ENCODE data around the gene TMEM81.

TMEM81 gene

GRCh38 chr1:205061227-205061626 lies 23.0 kb downstream of the TMEM81 start:
- no peak for DNase-seq (ENCODE audit: low read depth, low spot score)
- Histone ChIP-seq H3K9ac (ENCODE audit: insufficient read length, low read depth) (no peak overlapping the region), H3K4me3 (ENCODE audit: insufficient read length, low read depth) (no peak overlapping the region), H3K9me3 (ENCODE audit: insufficient read depth, low read length) (no peaks in the 10 kb centered on the region), H3K36me3 (ENCODE audit: insufficient read depth, insufficient read length, low read length) (no peaks in the 10 kb centered on the region), H3K4me1 (ENCODE audit: insufficient read depth, insufficient read length) (peaks cover 13% of the 10 kb centered on the region), H3K27me3 (ENCODE audit: insufficient read depth, insufficient read length) (peaks cover 18% of the 10 kb centered on the region)
- TF ChIP-seq ZNF274 (IDR thresholded peaks at IDR 0.05; ENCODE audit: low read depth, low read length) (no peak), SUZ12 (IDR thresholded peaks at IDR 0.05; ENCODE audit: extremely low read depth, insufficient read depth, insufficient read length) (no peak)

GRCh38 chr1:205060746-205061145 lies 23.5 kb downstream of the TMEM81 start:
- Histone ChIP-seq H3K4me1 (ENCODE audit: insufficient read depth, insufficient read length) (peaks cover 13% of the 10 kb centered on the region), H3K9me3 (ENCODE audit: insufficient read depth, low read length) (no peaks in the 10 kb centered on the region), H3K4me3 (ENCODE audit: insufficient read length, low read depth) (no peak overlapping the region), H3K36me3 (ENCODE audit: insufficient read depth, insufficient read length, low read length) (no peaks in the 10 kb centered on the region), H3K9ac (ENCODE audit: insufficient read length, low read depth) (no peak overlapping the region), H3K27me3 (ENCODE audit: insufficient read depth, insufficient read length) (peaks cover 18% of the 10 kb centered on the region)
- TF ChIP-seq ZNF274 (IDR thresholded peaks at IDR 0.05; ENCODE audit: low read depth, low read length) = no peak
- no peak for TF ChIP-seq SUZ12 (IDR thresholded peaks at IDR 0.05; ENCODE audit: extremely low read depth, insufficient read depth, insufficient read length)
- TF ChIP-seq YY1 (IDR thresholded peaks at IDR 0.05; ENCODE audit: insufficient read depth, insufficient read length) = no peak
- no peak for DNase-seq (ENCODE audit: low read depth, low spot score)

GRCh38 chr1:205059660-205060059 lies 24.6 kb downstream of the TMEM81 start:
- TF ChIP-seq YY1 (IDR thresholded peaks at IDR 0.05; ENCODE audit: insufficient read depth, insufficient read length) (no peak), SUZ12 (IDR thresholded peaks at IDR 0.05; ENCODE audit: extremely low read depth, insufficient read depth, insufficient read length) (no peak), ZNF274 (IDR thresholded peaks at IDR 0.05; ENCODE audit: low read depth, low read length) (no peak)
- DNase-seq (ENCODE audit: low read depth, low spot score) = no peak

GRCh38 chr1:205058853-205059252 lies 25.4 kb downstream of the TMEM81 start:
- H3K36me3 ChIP-seq (ENCODE audit: insufficient read depth, insufficient read length, low read length) = no peaks in the 10 kb centered on the region
- no peak overlapping the region for H3K4me3 ChIP-seq (ENCODE audit: insufficient read length, low read depth)
- H3K9me3 ChIP-seq (ENCODE audit: insufficient read depth, low read length) = no peaks in the 10 kb centered on the region
- no peak for DNase-seq (ENCODE audit: low read depth, low spot score)
- peaks cover 18% of the 10 kb centered on the region for H3K27me3 ChIP-seq (ENCODE audit: insufficient read depth, insufficient read length)
- H3K9ac ChIP-seq (ENCODE audit: insufficient read length, low read depth) = no peak overlapping the region
- TF ChIP-seq ZNF274 (IDR thresholded peaks at IDR 0.05; ENCODE audit: low read depth, low read length) (no peak), SUZ12 (IDR thresholded peaks at IDR 0.05; ENCODE audit: extremely low read depth, insufficient read depth, insufficient read length) (no peak), YY1 (IDR thresholded peaks at IDR 0.05; ENCODE audit: insufficient read depth, insufficient read length) (no peak)
- peaks cover 19% of the 10 kb centered on the region for H3K4me1 ChIP-seq (ENCODE audit: insufficient read depth, insufficient read length)

More at GRCh38 chr1:205059660-205060059, 24.6 kb downstream of the TMEM81 start:
- Histone ChIP-seq H3K9me3 (ENCODE audit: insufficient read depth, low read length) (no peaks in the 10 kb centered on the region), H3K4me1 (ENCODE audit: insufficient read depth, insufficient read length) (peaks cover 13% of the 10 kb centered on the region), H3K4me3 (ENCODE audit: insufficient read length, low read depth) (no peak overlapping the region), H3K27me3 (ENCODE audit: insufficient read depth, insufficient read length) (peaks cover 18% of the 10 kb centered on the region), H3K9ac (ENCODE audit: insufficient read length, low read depth) (no peak overlapping the region), H3K36me3 (ENCODE audit: insufficient read depth, insufficient read length, low read length) (no peaks in the 10 kb centered on the region)

- H3K4me1 ChIP-seq (ENCODE audit: insufficient read depth, insufficient read length) = peaks cover 23% of the 10 kb centered on the region
- TF ChIP-seq YY1 (IDR thresholded peaks at IDR 0.05; ENCODE audit: insufficient read depth, insufficient read length) (no peak), ZNF274 (IDR thresholded peaks at IDR 0.05; ENCODE audit: low read depth, low read length) (no peak), SUZ12 (IDR thresholded peaks at IDR 0.05; ENCODE audit: extremely low read depth, insufficient read depth, insufficient read length) (no peak)
- no peak overlapping the region for H3K9ac ChIP-seq (ENCODE audit: insufficient read length, low read depth)
- no peaks in the 10 kb centered on the region for H3K36me3 ChIP-seq (ENCODE audit: insufficient read depth, insufficient read length, low read length)
- no peak overlapping the region for H3K4me3 ChIP-seq (ENCODE audit: insufficient read length, low read depth)
- DNase-seq (ENCODE audit: low read depth, low spot score) = no peak
- no peaks in the 10 kb centered on the region for H3K9me3 ChIP-seq (ENCODE audit: insufficient read depth, low read length)
- peaks cover 18% of the 10 kb centered on the region for H3K27me3 ChIP-seq (ENCODE audit: insufficient read depth, insufficient read length)
These were observed 26.3 kb downstream of the TMEM81 start for GRCh38 chr1:205057808-205058575.

GRCh38 chr1:205056956-205057568 lies 27.2 kb downstream of the TMEM81 start:
- Histone ChIP-seq H3K9ac (ENCODE audit: insufficient read length, low read depth) (no peak overlapping the region), H3K4me1 (ENCODE audit: insufficient read depth, insufficient read length) (peaks cover 22% of the 10 kb centered on the region), H3K27me3 (ENCODE audit: insufficient read depth, insufficient read length) (peaks cover 14% of the 10 kb centered on the region), H3K36me3 (ENCODE audit: insufficient read depth, insufficient read length, low read length) (no peaks in the 10 kb centered on the region), H3K4me3 (ENCODE audit: insufficient read length, low read depth) (no peak overlapping the region), H3K9me3 (ENCODE audit: insufficient read depth, low read length) (no peaks in the 10 kb centered on the region)
- no peak for DNase-seq (ENCODE audit: low read depth, low spot score)
- TF ChIP-seq YY1 (IDR thresholded peaks at IDR 0.05; ENCODE audit: insufficient read depth, insufficient read length) (no peak), ZNF274 (IDR thresholded peaks at IDR 0.05; ENCODE audit: low read depth, low read length) (no peak), SUZ12 (IDR thresholded peaks at IDR 0.05; ENCODE audit: extremely low read depth, insufficient read depth, insufficient read length) (no peak)

- Histone ChIP-seq H3K9me3 (ENCODE audit: insufficient read depth, low read length) (no peaks in the 10 kb centered on the region), H3K9ac (ENCODE audit: insufficient read length, low read depth) (no peak overlapping the region), H3K4me1 (ENCODE audit: insufficient read depth, insufficient read length) (peaks cover 14% of the 10 kb centered on the region), H3K4me3 (ENCODE audit: insufficient read length, low read depth) (no peak overlapping the region), H3K27me3 (ENCODE audit: insufficient read depth, insufficient read length) (peaks cover 14% of the 10 kb centered on the region), H3K36me3 (ENCODE audit: insufficient read depth, insufficient read length, low read length) (no peaks in the 10 kb centered on the region)
- TF ChIP-seq SUZ12 (IDR thresholded peaks at IDR 0.05; ENCODE audit: extremely low read depth, insufficient read depth, insufficient read length) (no peak), ZNF274 (IDR thresholded peaks at IDR 0.05; ENCODE audit: low read depth, low read length) (no peak), YY1 (IDR thresholded peaks at IDR 0.05; ENCODE audit: insufficient read depth, insufficient read length) (no peak)
- no peak for DNase-seq (ENCODE audit: low read depth, low spot score)
These were observed 28.1 kb downstream of the TMEM81 start for GRCh38 chr1:205056188-205056611.
